ENCODE data around the gene LARGE1. TPM values are rescaled to one million over a fixed set of nuclear protein-coding genes. Genes with fewer than 3 reads are reported as not detected.
"Not testable (repeated sequence)": the region's sequence is repeated elsewhere in the genome, so short reads cannot be mapped to it uniquely, and the experiment has no call there.

Gene LARGE1
- polyA plus RNA-seq, 1 donor = 17.8 TPM

- Histone ChIP-seq H3K27ac (ENCODE audit: low read length) (peak overlapping the region; percentile 85), H3K27me3 (ENCODE audit: control insufficient read depth, insufficient read depth, low read length) (no peaks in the 10 kb centered on the region), H3K4me3 (ENCODE audit: low read length) (no peak overlapping the region), H3K9me3 (ENCODE audit: control insufficient read depth, low read depth, low read length) (no peaks in the 10 kb centered on the region), H3K4me1 (ENCODE audit: control insufficient read depth, insufficient read depth, low read length) (peaks cover 19% of the 10 kb centered on the region), H3K36me3 (ENCODE audit: control insufficient read depth, insufficient read depth, low read length) (no peaks in the 10 kb centered on the region)
- no peak for DNase-seq
- no CpG with 5 or more reads among the region's 1 CpG for WGBS (ENCODE audit: insufficient coverage, low lambda C conversion rate)
Observed at GRCh38 chr22:33578752-33579151, 341.5 kb downstream of the LARGE1 start.

GRCh38 chr22:33577862-33578411 lies 342.3 kb downstream of the LARGE1 start:
- DNase-seq = peak; percentile 70 to 90
- peak overlapping the region; percentile 85 for H3K27ac ChIP-seq (ENCODE audit: low read length)
- no peaks in the 10 kb centered on the region for H3K9me3 ChIP-seq (ENCODE audit: control insufficient read depth, low read depth, low read length)
- H3K4me3 ChIP-seq (ENCODE audit: low read length) = no peak overlapping the region
- H3K27me3 ChIP-seq (ENCODE audit: control insufficient read depth, insufficient read depth, low read length) = no peaks in the 10 kb centered on the region
- H3K4me1 ChIP-seq (ENCODE audit: control insufficient read depth, insufficient read depth, low read length) = peaks cover 25% of the 10 kb centered on the region
- no peaks in the 10 kb centered on the region for H3K36me3 ChIP-seq (ENCODE audit: control insufficient read depth, insufficient read depth, low read length)
- 0% methylated on average over 3 of the region's 4 CpGs for WGBS (ENCODE audit: insufficient coverage, low lambda C conversion rate)

GRCh38 chr22:33576205-33576604 lies 344.1 kb downstream of the LARGE1 start:
- Histone ChIP-seq H3K9me3 (ENCODE audit: control insufficient read depth, low read depth, low read length) (no peaks in the 10 kb centered on the region), H3K4me3 (ENCODE audit: low read length) (no peak overlapping the region), H3K27ac (ENCODE audit: low read length) (no peak overlapping the region), H3K27me3 (ENCODE audit: control insufficient read depth, insufficient read depth, low read length) (no peaks in the 10 kb centered on the region), H3K4me1 (ENCODE audit: control insufficient read depth, insufficient read depth, low read length) (peaks cover 25% of the 10 kb centered on the region), H3K36me3 (ENCODE audit: control insufficient read depth, insufficient read depth, low read length) (no peaks in the 10 kb centered on the region)
- 100% methylated on average over 1 of the region's 3 CpGs for WGBS (ENCODE audit: insufficient coverage, low lambda C conversion rate)
- no peak for DNase-seq

GRCh38 chr22:33575771-33576170 lies 344.5 kb downstream of the LARGE1 start:
- 83% methylated on average over 2 of the region's 7 CpGs for WGBS (ENCODE audit: insufficient coverage, low lambda C conversion rate)
- Histone ChIP-seq H3K9me3 (ENCODE audit: control insufficient read depth, low read depth, low read length) (no peaks in the 10 kb centered on the region), H3K4me3 (ENCODE audit: low read length) (no peak overlapping the region), H3K27me3 (ENCODE audit: control insufficient read depth, insufficient read depth, low read length) (no peaks in the 10 kb centered on the region), H3K4me1 (ENCODE audit: control insufficient read depth, insufficient read depth, low read length) (peaks cover 25% of the 10 kb centered on the region), H3K27ac (ENCODE audit: low read length) (no peak overlapping the region), H3K36me3 (ENCODE audit: control insufficient read depth, insufficient read depth, low read length) (no peaks in the 10 kb centered on the region)
- DNase-seq = no peak

GRCh38 chr22:33575041-33575440 lies 345.2 kb downstream of the LARGE1 start:
- Histone ChIP-seq H3K4me1 (ENCODE audit: control insufficient read depth, insufficient read depth, low read length) (peaks cover 25% of the 10 kb centered on the region), H3K27ac (ENCODE audit: low read length) (peak overlapping the region; percentile 89), H3K27me3 (ENCODE audit: control insufficient read depth, insufficient read depth, low read length) (no peaks in the 10 kb centered on the region), H3K9me3 (ENCODE audit: control insufficient read depth, low read depth, low read length) (no peaks in the 10 kb centered on the region), H3K4me3 (ENCODE audit: low read length) (no peak overlapping the region), H3K36me3 (ENCODE audit: control insufficient read depth, insufficient read depth, low read length) (no peaks in the 10 kb centered on the region)
- WGBS (ENCODE audit: insufficient coverage, low lambda C conversion rate) = no CpG with 5 or more reads among the region's 2 CpGs
- DNase-seq = peak in 1 of 2 donors; percentile 32

GRCh38 chr22:33573479-33573878 lies 346.8 kb downstream of the LARGE1 start:
- no peaks in the 10 kb centered on the region for H3K27me3 ChIP-seq (ENCODE audit: control insufficient read depth, insufficient read depth, low read length)
- H3K4me3 ChIP-seq (ENCODE audit: low read length) = no peak overlapping the region
- H3K36me3 ChIP-seq (ENCODE audit: control insufficient read depth, insufficient read depth, low read length) = no peaks in the 10 kb centered on the region
- H3K9me3 ChIP-seq (ENCODE audit: control insufficient read depth, low read depth, low read length) = no peaks in the 10 kb centered on the region
- peaks cover 25% of the 10 kb centered on the region for H3K4me1 ChIP-seq (ENCODE audit: control insufficient read depth, insufficient read depth, low read length)
- H3K27ac ChIP-seq (ENCODE audit: low read length) = peak overlapping the region; percentile 89
- DNase-seq = peak; percentile 39 to 77
- no CpG with 5 or more reads among the region's 4 CpGs for WGBS (ENCODE audit: insufficient coverage, low lambda C conversion rate)

- Histone ChIP-seq H3K27ac (ENCODE audit: low read length) (no peak overlapping the region), H3K4me3 (ENCODE audit: low read length) (no peak overlapping the region), H3K36me3 (ENCODE audit: control insufficient read depth, insufficient read depth, low read length) (no peaks in the 10 kb centered on the region), H3K27me3 (ENCODE audit: control insufficient read depth, insufficient read depth, low read length) (no peaks in the 10 kb centered on the region), H3K4me1 (ENCODE audit: control insufficient read depth, insufficient read depth, low read length) (peaks cover 23% of the 10 kb centered on the region), H3K9me3 (ENCODE audit: control insufficient read depth, low read depth, low read length) (no peaks in the 10 kb centered on the region)
- WGBS (ENCODE audit: insufficient coverage, low lambda C conversion rate) = no CpG with 5 or more reads among the region's 3 CpGs
- no peak for DNase-seq
Observed at GRCh38 chr22:33572086-33572485, 348.2 kb downstream of the LARGE1 start.

- Histone ChIP-seq H3K4me1 (ENCODE audit: control insufficient read depth, insufficient read depth, low read length) (peaks cover 12% of the 10 kb centered on the region), H3K27me3 (ENCODE audit: control insufficient read depth, insufficient read depth, low read length) (no peaks in the 10 kb centered on the region), H3K36me3 (ENCODE audit: control insufficient read depth, insufficient read depth, low read length) (no peaks in the 10 kb centered on the region), H3K9me3 (ENCODE audit: control insufficient read depth, low read depth, low read length) (no peaks in the 10 kb centered on the region), H3K4me3 (ENCODE audit: low read length) (no peak overlapping the region), H3K27ac (ENCODE audit: low read length) (no peak overlapping the region)
- DNase-seq = no peak
- no CpG with 5 or more reads among the region's 4 CpGs for WGBS (ENCODE audit: insufficient coverage, low lambda C conversion rate)
Observed at GRCh38 chr22:33570110-33570509, 350.2 kb downstream of the LARGE1 start.

GRCh38 chr22:33569559-33569958 lies 350.7 kb downstream of the LARGE1 start:
- no peaks in the 10 kb centered on the region for H3K27me3 ChIP-seq (ENCODE audit: control insufficient read depth, insufficient read depth, low read length)
- peaks cover 8% of the 10 kb centered on the region for H3K4me1 ChIP-seq (ENCODE audit: control insufficient read depth, insufficient read depth, low read length)
- no peak overlapping the region for H3K4me3 ChIP-seq (ENCODE audit: low read length)
- no peaks in the 10 kb centered on the region for H3K36me3 ChIP-seq (ENCODE audit: control insufficient read depth, insufficient read depth, low read length)
- H3K9me3 ChIP-seq (ENCODE audit: control insufficient read depth, low read depth, low read length) = no peaks in the 10 kb centered on the region
- WGBS (ENCODE audit: insufficient coverage, low lambda C conversion rate) = no CpG with 5 or more reads among the region's 3 CpGs
- DNase-seq = no peak
- H3K27ac ChIP-seq (ENCODE audit: low read length) = no peak overlapping the region

- 29% methylated on average over 1 of the region's 4 CpGs for WGBS (ENCODE audit: insufficient coverage, low lambda C conversion rate)
- DNase-seq = no peak
- Histone ChIP-seq H3K36me3 (ENCODE audit: control insufficient read depth, insufficient read depth, low read length) (no peaks in the 10 kb centered on the region), H3K9me3 (ENCODE audit: control insufficient read depth, low read depth, low read length) (no peaks in the 10 kb centered on the region), H3K27me3 (ENCODE audit: control insufficient read depth, insufficient read depth, low read length) (no peaks in the 10 kb centered on the region), H3K4me3 (ENCODE audit: low read length) (no peak overlapping the region), H3K4me1 (ENCODE audit: control insufficient read depth, insufficient read depth, low read length) (peaks cover 10% of the 10 kb centered on the region), H3K27ac (ENCODE audit: low read length) (no peak overlapping the region)
Observed at GRCh38 chr22:33569018-33569417, 351.3 kb downstream of the LARGE1 start.

GRCh38 chr22:33566495-33566894 lies 353.8 kb downstream of the LARGE1 start:
- not testable (repeated sequence) for H3K4me3 ChIP-seq (ENCODE audit: low read length); DNase-seq; H3K9me3 ChIP-seq (ENCODE audit: control insufficient read depth, low read depth, low read length); H3K4me1 ChIP-seq (ENCODE audit: control insufficient read depth, insufficient read depth, low read length); H3K36me3 ChIP-seq (ENCODE audit: control insufficient read depth, insufficient read depth, low read length); H3K27ac ChIP-seq (ENCODE audit: low read length); H3K27me3 ChIP-seq (ENCODE audit: control insufficient read depth, insufficient read depth, low read length)
- WGBS (ENCODE audit: insufficient coverage, low lambda C conversion rate) = no CpG with 5 or more reads among the region's 6 CpGs
